MM.1S (cell line): ENCODE measurements around the gene SETMAR.

Source experiments
- DNase-seq: peaks from one replicate; pipeline ENCODE4 v3.0.0-alpha.2; 2015
- H2AFZ ChIP-seq: fragments of 300-600 bp; sonication (generic); 2 replicates; pipeline ENCODE4 v1.6.0; 2016; ENCODE audit warnings: antibody characterized with exemption, low read length
- H3F3A ChIP-seq: fragments of 300-600 bp; sonication (generic); 2 replicates; pipeline ENCODE4 v1.6.1; 2016; ENCODE audit warnings: mild to moderate bottlenecking, antibody characterized with exemption, low read length, moderate library complexity, mixed read lengths; ENCODE audit not compliant: insufficient read depth
- H3K27ac ChIP-seq: fragments of 300-600 bp; sonication (generic); 2 replicates; pipeline ENCODE4 v1.5.1; 2016; ENCODE audit warnings: mild to moderate bottlenecking, low read length
- H3K27me3 ChIP-seq: fragments of 300-600 bp; sonication (generic); replicated peaks from 2 replicates; pipeline ENCODE4 v1.6.0; 2016; ENCODE audit warnings: low read length; ENCODE audit not compliant: insufficient read depth
- H3K36me3 ChIP-seq: fragments of 300-600 bp; sonication (generic); replicated peaks from 2 replicates; pipeline ENCODE4 v1.6.1; 2016; ENCODE audit warnings: mild to moderate bottlenecking, low read length, mixed read lengths; ENCODE audit not compliant: insufficient read depth
- H3K4me1 ChIP-seq: fragments of 300-600 bp; sonication (generic); 2 replicates; pipeline ENCODE4 v1.6.1; 2016; ENCODE audit warnings: low read length, mixed read lengths
- H3K4me2 ChIP-seq: fragments of 300-600 bp; sonication (generic); 2 replicates; pipeline ENCODE4 v1.6.0; 2016; ENCODE audit warnings: low read depth, low read length
- H3K4me3 ChIP-seq: fragments of 300-600 bp; sonication (generic); 2 replicates; pipeline ENCODE4 v1.5.1; 2016; ENCODE audit warnings: low read length, mixed read lengths
- H3K79me2 ChIP-seq: fragments of 300-600 bp; sonication (generic); 2 replicates; pipeline ENCODE4 v1.6.1; 2016; ENCODE audit warnings: mixed run types, low read length, mixed read lengths
- H3K9ac ChIP-seq: fragments of 300-600 bp; sonication (generic); 2 replicates; pipeline ENCODE4 v1.6.1; 2016; ENCODE audit warnings: low read length, mixed read lengths
- H3K9me2 ChIP-seq: fragments of 300-600 bp; sonication (generic); replicated peaks from 2 replicates; pipeline ENCODE4 v1.6.1; 2016; ENCODE audit warnings: mild to moderate bottlenecking, low read length, mixed read lengths; ENCODE audit not compliant: insufficient read depth
- H3K9me3 ChIP-seq: fragments of 300-600 bp; sonication (generic); replicated peaks from 2 replicates; pipeline ENCODE4 v1.6.1; 2016; ENCODE audit warnings: mild to moderate bottlenecking, low read length, mixed read lengths; ENCODE audit not compliant: insufficient read depth
- H4K20me1 ChIP-seq: fragments of 300-600 bp; sonication (generic); 2 replicates; pipeline ENCODE4 v1.6.1; 2016; ENCODE audit warnings: mild to moderate bottlenecking, low read length, moderate library complexity, mixed read lengths; ENCODE audit not compliant: insufficient read depth
- CTCF ChIP-seq: fragments of 300-600 bp; sonication (generic); IDR thresholded peaks from 2 replicates; pipeline ENCODE4 v1.5.1; 2016; ENCODE audit warnings: antibody characterized with exemption, low read length, mixed read lengths
- EZH2 ChIP-seq: fragments of 300-600 bp; sonication (generic); optimal IDR thresholded peaks from 2 replicates; pipeline ENCODE3; 2017; ENCODE audit warnings: low read depth, mild to moderate bottlenecking, antibody characterized with exemption, low read length, mixed read lengths
- EZH2phosphoT487 ChIP-seq: fragments of 300-600 bp; sonication (generic); IDR thresholded peaks from 2 replicates; pipeline ENCODE4 v1.6.1; 2018; ENCODE audit warnings: antibody characterized with exemption, low read length

The SETMAR gene

GRCh38 chr3:4281991-4282390 lies 21.2 kb upstream of the SETMAR start:
- H3K79me2 ChIP-seq, result no peaks in the 10 kb centered on the region
- H3K36me3 ChIP-seq, result no peaks in the 10 kb centered on the region
- H3F3A ChIP-seq, result no peaks in the 10 kb centered on the region
- no peak overlapping the region for H3K4me2 ChIP-seq
- H4K20me1 ChIP-seq, result no peaks in the 10 kb centered on the region
- no peak for DNase-seq
- H2AFZ ChIP-seq, result no peak overlapping the region
- H3K27ac ChIP-seq, result no peak overlapping the region
- no peak overlapping the region for H3K9ac ChIP-seq
- H3K4me1 ChIP-seq, result no peaks in the 10 kb centered on the region
- H3K4me3 ChIP-seq, result no peak overlapping the region
- no peaks in the 10 kb centered on the region for H3K27me3 ChIP-seq
- H3K9me3 ChIP-seq, result no peaks in the 10 kb centered on the region
- no peak for TF ChIP-seq CTCF
- TF ChIP-seq EZH2phosphoT487, result no peak
- no peak for TF ChIP-seq EZH2
- H3K9me2 ChIP-seq, result no peaks in the 10 kb centered on the region

GRCh38 chr3:4284865-4285264 lies 18.3 kb upstream of the SETMAR start:
- TF ChIP-seq EZH2phosphoT487, result no peak
- TF ChIP-seq CTCF, result no peak
- no peak for TF ChIP-seq EZH2
- H4K20me1 ChIP-seq, result no peaks in the 10 kb centered on the region
- no peaks in the 10 kb centered on the region for H3K9me3 ChIP-seq
- no peak overlapping the region for H3K4me2 ChIP-seq
- H3K4me3 ChIP-seq, result no peak overlapping the region
- H3K4me1 ChIP-seq, result no peaks in the 10 kb centered on the region
- H3K27me3 ChIP-seq, result no peaks in the 10 kb centered on the region
- H3K27ac ChIP-seq, result no peak overlapping the region
- H3K9ac ChIP-seq, result no peak overlapping the region
- no peaks in the 10 kb centered on the region for H3K36me3 ChIP-seq
- H3K9me2 ChIP-seq, result no peaks in the 10 kb centered on the region
- DNase-seq, result no peak
- H3F3A ChIP-seq, result no peaks in the 10 kb centered on the region
- H3K79me2 ChIP-seq, result no peaks in the 10 kb centered on the region
- H2AFZ ChIP-seq, result no peak overlapping the region

GRCh38 chr3:4289044-4289443 lies 14.1 kb upstream of the SETMAR start:
- Histone ChIP-seq H3K9me3 (no peaks in the 10 kb centered on the region), H3F3A (no peaks in the 10 kb centered on the region), H2AFZ (no peak overlapping the region), H3K27me3 (no peaks in the 10 kb centered on the region), H3K79me2 (no peaks in the 10 kb centered on the region), H3K4me2 (no peak overlapping the region), H3K9ac (no peak overlapping the region), H3K36me3 (no peaks in the 10 kb centered on the region), H3K4me1 (no peaks in the 10 kb centered on the region), H3K27ac (no peak overlapping the region), H4K20me1 (no peaks in the 10 kb centered on the region), H3K9me2 (no peaks in the 10 kb centered on the region), H3K4me3 (no peak overlapping the region)
- TF ChIP-seq EZH2phosphoT487 (no peak), EZH2 (no peak)
- DNase-seq, result no peak

GRCh38 chr3:4290272-4290893 lies 12.8 kb upstream of the SETMAR start:
- TF ChIP-seq EZH2phosphoT487 (no peak), EZH2 (no peak), CTCF (peak; percentile 89)

More at GRCh38 chr3:4290272-4290893, 12.8 kb upstream of the SETMAR start:
- H3K27me3 ChIP-seq, result no peaks in the 10 kb centered on the region
- H2AFZ ChIP-seq, result no peak overlapping the region
- H3K27ac ChIP-seq, result no peak overlapping the region
- no peaks in the 10 kb centered on the region for H4K20me1 ChIP-seq
- H3K36me3 ChIP-seq, result no peaks in the 10 kb centered on the region
- peak; percentile 49 for DNase-seq
- H3K79me2 ChIP-seq, result no peaks in the 10 kb centered on the region
- no peak overlapping the region for H3K9ac ChIP-seq
- no peaks in the 10 kb centered on the region for H3K9me3 ChIP-seq
- H3K4me1 ChIP-seq, result no peaks in the 10 kb centered on the region
- no peaks in the 10 kb centered on the region for H3K9me2 ChIP-seq
- H3K4me3 ChIP-seq, result no peak overlapping the region
- H3K4me2 ChIP-seq, result no peak overlapping the region
- H3F3A ChIP-seq, result no peaks in the 10 kb centered on the region
